K562 treated with DMSO at 1 percent for 4 hours (cell line): ENCODE results near the gene IGFL2. TPM values are rescaled to one million over a fixed set of nuclear protein-coding genes. Genes with fewer than 3 reads are reported as not detected.

Source experiments
- total RNA-seq: library from RNA; unstranded; fragments of 300-600 nt; gene quantifications from 2 replicates; pipeline ENCODE4 v1.2.3, GENCODE V29; 2022; ENCODE audit not compliant: insufficient read depth

IGFL2 gene
- total RNA-seq = 49.0 and 49.9 TPM in 2 replicates

DNA sequence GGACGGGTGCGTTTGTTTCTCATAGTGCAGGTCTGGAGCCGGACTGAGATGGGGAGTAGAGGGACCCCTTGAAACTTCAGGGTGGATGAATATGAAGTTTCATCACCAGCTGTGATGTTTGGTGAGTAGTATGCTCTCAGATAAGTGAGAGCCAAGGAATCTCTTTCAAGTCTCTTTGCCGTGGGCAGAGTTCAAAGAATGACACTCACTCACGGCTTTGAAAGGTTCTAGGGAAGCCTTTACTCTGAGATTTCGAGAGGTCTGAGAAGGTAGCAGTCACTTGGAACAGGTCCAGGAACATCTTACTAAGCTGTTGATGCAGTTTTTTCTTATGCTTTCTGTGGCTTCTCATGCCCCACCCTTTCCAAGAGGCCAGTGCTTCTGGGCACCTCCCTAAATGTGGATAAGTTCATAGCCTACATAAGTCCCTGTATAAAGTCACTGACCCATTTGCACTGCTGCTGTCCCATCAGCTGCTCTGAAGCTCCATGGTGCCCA is at the start of gene IGFL2:
TSS of gene IGFL2 (plus strand) at position 448 of the 498 bp plus-strand sequence. CDS start at position 489, 41 bp downstream.

DNA sequence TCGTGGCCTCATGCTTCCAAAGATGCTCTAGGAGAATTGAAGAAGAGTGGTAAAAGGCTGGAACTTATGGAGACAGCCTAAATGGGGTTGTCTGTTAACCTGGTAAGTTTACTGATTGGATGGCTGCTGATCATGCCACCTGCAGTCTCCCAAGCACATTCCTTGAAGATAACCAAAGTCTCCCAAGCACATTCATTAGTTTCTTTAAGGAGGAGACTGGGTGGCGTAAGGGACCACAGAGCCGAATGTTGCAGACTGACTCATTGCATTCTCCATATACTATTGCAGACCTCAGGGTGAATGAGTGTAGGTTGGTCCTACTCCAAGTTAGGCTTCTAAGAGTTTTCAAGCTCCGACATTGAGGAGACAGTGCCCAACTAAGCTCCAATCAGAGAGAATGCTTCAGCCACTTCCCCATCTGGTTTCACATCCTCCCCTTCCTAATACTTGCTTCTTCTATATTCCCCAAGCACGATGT is 23.4 kb upstream of the IGFL2 start, which contains the start of gene IGFL3:
TSS of gene IGFL3 (minus strand) at position 51 of the 478 bp plus-strand sequence. CDS start at position 12, 39 bp downstream.

Other genes with a start within 250 kb of the IGFL2 start
- gene MYPOP, start 245.6 kb upstream of the IGFL2 start, total RNA-seq = 7.3 and 9.6 TPM in 2 replicates
- not detected in 2 replicates for gene NANOS2, start 233.5 kb upstream of the IGFL2 start, total RNA-seq
- not detected in 2 replicates for gene NOVA2, start 174.4 kb upstream of the IGFL2 start, total RNA-seq
- 7.1 and 10.1 TPM in 2 replicates for gene CCDC61, start 152.8 kb upstream of the IGFL2 start, total RNA-seq
- not detected in 2 replicates for gene PGLYRP1, start 125.2 kb upstream of the IGFL2 start, total RNA-seq
- not detected in 2 replicates for gene IGFL4, start 107.2 kb upstream of the IGFL2 start, total RNA-seq
- gene IGFL3, start 23.6 kb upstream of the IGFL2 start, total RNA-seq = not detected in 2 replicates
- not detected in 2 replicates for gene IGFL1, start 81.5 kb downstream of the IGFL2 start, total RNA-seq
- not detected in 2 replicates for gene HIF3A, start 148.8 kb downstream of the IGFL2 start, total RNA-seq
- gene PPP5C, start 198.8 kb downstream of the IGFL2 start, total RNA-seq = 78.4 and 91.3 TPM in 2 replicates